Hippocampal formation (tissue), 2 donors: ENCODE results near the gene NCR3LG1.

Source experiments
- DNase-seq, 2 donors: peaks; one replicate each; lab custom pipeline; 2025; lab: John Stamatoyannopoulos, UW

NCR3LG1 gene

DNA sequence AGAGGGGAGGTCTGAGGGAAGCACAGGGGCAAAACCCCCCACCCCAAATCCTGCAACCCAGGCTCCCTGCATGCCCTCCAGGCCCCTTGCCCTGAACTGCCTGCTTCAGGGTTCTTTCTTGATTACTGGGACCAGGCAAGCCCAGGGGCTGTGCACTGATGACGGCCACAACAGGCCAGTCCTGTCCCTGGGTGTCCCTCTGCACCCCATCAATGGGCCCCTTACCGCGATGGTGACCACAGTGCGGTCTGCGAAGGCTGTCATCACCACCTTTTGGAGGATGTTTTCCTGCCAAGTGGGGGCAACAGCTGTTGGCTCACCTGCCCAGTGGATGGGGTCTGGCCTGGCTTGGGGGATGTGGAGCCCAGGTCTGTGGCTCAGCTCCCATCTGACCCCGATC, 41.9 kb downstream of the NCR3LG1 start:
- DNase-seq, result no peak

GRCh38 chr11:17394743-17395390, 43.3 kb downstream of the NCR3LG1 start:
- DNase-seq, result no peak

GRCh38 chr11:17395554-17395961, 44.0 kb downstream of the NCR3LG1 start:
- no peak for DNase-seq

GRCh38 chr11:17395978-17396377, 44.4 kb downstream of the NCR3LG1 start:
- DNase-seq, result no peak

DNA sequence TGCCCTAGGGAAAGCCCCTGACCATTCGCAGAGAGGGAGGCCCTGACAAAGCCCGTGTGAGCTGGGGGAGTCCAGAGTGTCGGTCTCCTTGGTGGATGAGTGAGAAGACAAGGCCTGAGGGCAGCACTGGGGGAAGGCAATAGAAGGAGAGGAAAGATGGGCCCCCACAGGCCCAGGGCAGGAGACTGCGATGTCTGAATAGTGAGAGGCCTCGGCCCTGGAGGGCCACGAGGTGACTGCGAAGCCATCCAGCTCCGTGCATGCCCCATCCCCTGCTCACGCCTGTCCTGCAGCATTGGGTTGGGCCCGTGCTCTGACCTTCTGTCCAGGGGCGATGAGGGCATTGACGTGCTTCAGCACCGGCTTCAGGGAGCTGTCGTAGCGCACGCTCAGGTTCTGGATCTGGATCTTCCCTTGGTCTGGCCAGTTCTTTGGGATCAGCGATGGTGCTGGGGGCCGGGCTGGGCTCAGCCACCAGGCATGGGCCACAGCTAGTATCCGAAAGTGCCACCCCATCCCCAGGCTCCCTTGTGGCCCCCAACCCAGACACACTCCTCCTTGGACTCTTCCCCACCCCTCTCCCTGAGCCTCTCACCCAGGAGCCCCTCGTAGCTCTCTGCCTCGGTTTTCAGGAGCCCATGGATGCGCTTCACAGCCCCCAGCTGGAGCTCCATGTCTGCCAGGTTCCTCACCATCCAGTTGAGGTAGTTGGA, 45.2 kb downstream of the NCR3LG1 start:
- no peak for DNase-seq

DNA sequence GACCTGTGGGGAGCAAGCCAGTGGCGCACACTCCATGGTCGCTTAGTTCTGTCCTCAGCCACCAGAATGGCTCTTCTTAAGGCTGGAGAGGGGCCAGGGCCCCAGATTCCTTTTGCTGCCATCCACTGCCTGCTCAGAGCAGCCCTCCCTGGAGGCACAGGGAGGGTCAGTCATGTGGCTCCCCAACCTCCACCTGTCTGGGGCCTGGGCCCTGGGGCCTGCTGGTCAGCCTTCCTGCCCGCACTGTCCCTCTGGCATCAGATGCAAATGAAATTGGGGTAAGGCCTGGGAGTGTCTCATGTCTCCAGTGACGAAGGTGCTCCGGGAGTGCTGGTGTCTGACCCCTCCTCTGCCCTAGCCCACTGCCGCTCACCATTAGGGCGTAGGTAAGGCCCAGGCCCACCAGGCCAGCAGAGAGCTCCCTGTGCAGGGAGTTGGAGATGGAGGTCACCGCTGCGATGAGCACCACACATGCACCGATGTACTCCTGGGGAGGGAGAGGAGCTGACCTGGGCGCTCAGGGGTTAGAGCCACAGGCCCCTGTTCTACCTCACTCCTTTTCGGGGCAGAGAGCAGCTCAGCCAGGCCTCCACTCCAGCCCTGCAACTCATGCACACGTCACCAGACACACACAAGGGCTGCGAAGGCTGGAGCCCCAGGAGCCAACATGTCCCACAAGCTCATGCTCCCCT, 45.9 kb downstream of the NCR3LG1 start:
- DNase-seq, result no peak

DNA sequence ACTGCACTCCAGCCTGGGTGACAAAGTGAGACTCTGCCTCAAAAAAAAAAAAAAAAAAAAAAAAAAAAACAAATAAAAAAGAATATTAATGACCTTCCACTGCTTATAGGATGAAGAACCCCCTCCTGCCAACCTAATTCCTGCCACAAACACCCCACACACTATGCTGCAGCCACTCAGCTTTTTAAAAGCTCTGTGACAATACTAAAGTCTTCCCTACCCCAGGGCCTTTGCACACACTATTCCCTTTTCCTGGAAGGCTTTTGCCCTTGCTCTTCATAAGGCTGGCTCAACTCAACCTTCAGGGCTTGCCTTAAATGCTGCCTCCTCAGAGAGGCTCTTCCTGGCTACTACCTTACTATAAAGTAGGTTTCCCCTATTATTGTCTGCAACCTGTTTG, 47.6 kb downstream of the NCR3LG1 start:
- DNase-seq, result no peak

DNA sequence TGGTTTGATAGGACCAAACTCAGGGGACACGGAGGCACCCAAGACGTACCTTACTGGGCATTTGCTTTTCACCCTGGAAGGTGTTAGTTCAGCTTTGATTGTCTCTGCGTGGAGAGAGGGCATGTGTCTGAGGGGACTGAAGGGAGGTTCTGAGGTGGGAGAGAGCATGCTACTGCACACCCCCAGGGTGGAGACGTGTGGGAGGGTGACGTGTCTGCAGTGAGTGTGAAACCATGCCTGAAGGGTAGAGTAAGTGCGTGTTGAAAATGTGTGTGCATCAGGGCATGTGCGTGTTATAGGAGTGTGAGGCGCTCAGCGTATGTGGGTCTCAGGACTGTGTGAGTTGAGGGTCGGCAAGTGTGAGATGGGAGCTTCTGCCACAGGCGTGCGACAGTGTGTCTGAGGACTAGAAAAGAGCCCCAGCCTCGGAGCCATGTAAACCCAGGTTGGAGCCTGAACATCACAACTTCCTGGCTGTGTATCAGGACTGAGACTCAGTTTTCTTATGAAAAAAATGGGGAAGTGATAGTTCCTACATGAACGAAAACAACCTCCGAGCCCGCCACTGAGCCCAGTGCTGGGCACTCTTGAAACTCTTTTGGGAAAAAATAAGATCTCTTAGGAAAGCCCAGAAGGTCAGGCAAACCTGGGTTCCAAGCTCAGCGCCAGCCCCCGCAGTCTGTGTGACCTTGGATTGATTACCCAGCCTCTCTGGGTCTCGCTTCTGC, 48.6 kb downstream of the NCR3LG1 start:
- DNase-seq, result no peak

- no peak for DNase-seq
These were observed 49.7 kb downstream of the NCR3LG1 start for GRCh38 chr11:17401316-17401715.

DNA sequence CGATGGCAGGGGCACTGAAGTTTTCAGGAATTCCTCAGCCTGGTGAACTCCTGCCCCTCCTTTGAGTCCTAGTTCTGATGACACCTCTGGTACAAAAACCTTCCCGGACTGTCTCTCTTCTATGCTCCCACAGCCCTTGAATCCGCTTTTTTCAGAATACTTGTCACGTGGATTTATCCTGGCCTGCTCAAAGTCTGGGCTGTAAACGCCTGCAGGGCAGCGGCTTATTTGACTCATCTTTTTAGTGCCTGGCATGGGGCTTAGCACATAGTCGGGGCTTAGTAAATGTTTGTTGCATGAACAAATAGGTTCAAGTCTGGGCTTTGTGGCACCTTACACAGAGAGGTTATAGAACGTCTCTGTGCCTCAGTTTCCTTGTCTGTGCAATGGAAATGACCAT, 50.2 kb downstream of the NCR3LG1 start:
- no peak for DNase-seq

DNA sequence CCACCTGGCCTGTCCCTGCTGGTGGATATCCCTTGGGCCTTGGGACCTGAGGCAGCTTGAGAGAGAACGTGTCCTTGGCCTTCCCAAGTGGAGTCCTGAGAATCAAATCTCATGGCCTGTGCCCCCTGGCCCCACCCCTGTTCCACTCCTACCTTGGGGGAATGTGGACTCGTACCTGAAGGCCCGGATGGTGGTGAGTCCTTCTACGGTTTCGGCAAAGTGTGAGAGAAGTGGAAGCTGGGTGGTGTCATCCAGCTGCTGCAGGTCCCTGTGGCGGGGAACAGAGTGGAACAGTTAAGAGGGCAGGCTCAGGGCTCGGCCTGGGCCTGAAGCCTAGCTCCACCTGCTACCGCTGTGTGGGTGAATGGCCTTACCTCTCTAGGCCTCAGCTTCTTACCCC, 50.9 kb downstream of the NCR3LG1 start:
- no peak for DNase-seq

- no peak for DNase-seq
These were observed 52.6 kb downstream of the NCR3LG1 start for GRCh38 chr11:17403980-17404759.

GRCh38 chr11:17405232-17406005, 53.8 kb downstream of the NCR3LG1 start:
- peak; percentile 43 for DNase-seq

DNA sequence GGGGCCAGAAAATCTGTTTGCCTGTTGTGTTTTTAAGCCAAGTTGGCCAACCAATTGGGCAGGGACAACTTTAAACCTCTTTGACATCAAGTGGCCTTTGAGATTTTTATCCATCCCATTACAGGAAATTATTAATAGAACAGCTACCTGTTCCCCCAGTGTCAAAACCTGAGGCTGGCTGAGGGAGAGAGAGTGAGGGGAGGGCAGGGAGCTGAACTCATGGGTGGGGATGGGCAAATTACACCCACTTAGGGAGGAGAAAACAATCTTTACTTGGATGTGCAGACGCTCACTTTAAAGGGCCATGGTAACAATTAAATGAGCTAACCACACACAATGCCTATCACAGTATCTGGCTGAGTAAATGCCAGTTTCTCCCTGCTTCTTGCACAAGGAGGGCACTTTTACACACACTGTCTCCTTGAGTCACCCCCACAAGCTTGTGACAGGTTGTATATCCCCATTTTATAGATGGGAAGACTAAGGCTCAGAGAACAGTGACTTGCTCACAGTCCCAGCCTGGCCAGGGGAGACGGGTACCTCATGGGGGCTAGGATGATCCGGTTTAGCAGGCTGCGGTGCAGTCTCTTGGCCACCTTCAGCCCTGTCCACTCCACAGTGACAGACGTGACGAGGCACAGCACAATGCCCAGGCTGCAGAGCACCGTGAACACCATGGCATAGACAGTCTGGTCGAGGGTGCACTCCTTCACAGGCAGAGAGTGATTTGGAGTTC, 54.6 kb downstream of the NCR3LG1 start:
- DNase-seq, result no peak

GRCh38 chr11:17406818-17407149, 55.2 kb downstream of the NCR3LG1 start:
- no peak for DNase-seq

- DNase-seq, result no peak
These were observed 56.0 kb downstream of the NCR3LG1 start for GRCh38 chr11:17407575-17407974.

- no peak for DNase-seq
These were observed 56.4 kb downstream of the NCR3LG1 start for GRCh38 chr11:17408026-17408425.

DNA sequence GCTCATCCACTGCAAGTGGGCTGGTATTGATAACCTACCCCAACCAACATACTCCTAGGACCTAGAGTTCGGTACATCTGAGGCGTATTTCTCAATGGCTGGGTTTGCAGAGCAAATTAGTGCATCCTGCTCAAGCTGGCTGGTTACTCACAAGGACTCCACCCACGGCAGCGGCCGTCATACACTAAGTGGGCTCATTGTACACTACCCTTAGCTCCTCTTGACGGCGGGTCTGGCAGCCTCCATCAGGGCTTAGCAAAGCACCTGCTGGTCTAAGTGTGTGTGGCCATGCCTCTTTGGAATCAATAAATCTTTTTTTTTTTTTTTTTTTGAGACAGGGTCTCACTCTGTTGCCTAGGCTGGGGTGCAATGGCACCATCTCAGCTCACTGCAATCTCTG, 57.0 kb downstream of the NCR3LG1 start:
- no peak for DNase-seq

GRCh38 chr11:17410606-17411379, 59.2 kb downstream of the NCR3LG1 start:
- no peak for DNase-seq

- no peak for DNase-seq
These were observed 59.8 kb downstream of the NCR3LG1 start for GRCh38 chr11:17411418-17411817.
